ENCODE measurements around the gene LDB3.

Gene LDB3

DNA sequence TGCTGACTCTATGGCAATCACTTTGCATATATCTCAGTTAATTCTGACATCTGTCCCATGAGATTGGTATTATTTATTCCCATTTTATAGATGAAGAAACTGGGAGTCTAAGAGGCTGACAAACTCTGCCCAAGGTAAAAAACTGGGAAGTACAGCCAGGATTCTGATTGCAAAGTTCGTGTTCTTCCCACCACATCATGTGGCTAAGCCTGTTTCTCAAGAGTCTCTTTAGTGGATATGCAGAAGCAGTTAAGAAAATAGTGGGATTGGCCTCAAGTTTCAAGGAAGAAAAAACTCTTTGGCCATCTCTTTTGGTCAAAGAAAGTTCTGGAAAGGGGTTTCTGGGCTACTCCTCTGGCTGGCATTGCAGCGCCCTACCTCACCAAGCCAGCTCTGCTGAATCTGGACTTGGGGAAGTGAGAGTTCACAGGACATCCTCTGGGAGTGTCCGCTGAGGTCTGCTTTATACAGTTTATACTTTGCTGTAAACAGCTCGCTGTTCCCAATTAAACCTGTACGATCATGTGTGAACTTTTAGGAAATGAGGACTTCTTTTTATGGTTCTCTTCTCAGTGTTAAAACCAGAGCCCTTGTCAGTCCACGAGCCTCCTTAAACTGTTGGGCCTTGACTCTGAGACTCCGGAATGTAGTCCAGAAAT lies 75.9 kb downstream of the LDB3 start:
- DNase-seq: no peak

DNA sequence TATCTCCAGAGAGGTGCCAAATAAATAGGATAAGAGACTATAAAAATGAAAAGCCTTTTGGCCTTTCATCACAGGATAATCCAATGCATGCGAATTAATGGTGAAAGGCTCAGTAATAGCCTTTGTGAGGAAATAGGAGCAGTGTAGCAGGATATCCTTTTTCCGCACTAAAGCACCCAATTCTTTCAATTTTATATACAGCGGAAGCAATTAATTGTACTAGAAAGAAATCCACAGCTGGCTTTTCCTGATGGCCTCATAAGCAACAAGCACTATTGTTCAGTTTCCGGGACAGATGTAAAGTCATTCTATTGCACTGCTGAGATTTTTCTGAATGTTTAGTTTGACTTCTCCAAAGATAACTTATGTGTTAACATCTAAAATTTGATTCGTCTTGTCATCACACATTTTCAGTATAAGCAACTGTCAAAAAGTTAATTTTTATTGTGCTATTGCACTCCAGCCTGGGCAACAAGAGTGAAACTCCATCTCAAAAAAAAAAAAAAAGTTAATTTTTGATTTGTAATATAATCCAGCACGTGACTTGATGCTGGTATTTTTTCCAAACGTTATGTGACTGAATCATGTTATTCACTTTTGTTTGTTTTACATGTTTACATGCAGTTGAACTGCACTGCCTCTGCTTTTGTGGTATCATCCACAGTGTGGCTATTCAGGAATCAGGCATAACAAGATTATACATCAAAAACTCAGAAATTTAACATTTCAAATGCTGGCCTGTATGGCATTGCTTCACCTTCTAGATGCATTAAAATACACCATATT lies 79.7 kb downstream of the LDB3 start:
- no peak for DNase-seq

DNA sequence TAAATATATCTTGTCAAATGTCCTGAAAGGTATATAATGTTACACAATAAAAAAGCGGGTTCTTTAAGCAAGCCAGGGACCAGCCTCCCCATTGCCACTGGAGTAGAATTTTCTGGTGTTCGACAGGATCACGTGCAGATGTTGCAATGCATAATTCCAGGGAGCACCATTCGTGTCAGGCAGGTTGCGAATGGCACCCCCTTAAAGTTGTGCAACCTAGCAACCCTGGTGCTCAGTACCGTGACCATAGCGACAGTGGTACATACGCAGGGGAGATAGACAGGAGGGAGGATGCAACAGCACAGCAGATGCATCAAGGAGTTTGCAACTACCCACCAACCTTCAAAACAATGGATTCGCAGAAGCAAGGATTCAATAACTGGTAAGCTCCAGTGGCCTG lies 81.5 kb downstream of the LDB3 start:
- DNase-seq: no peak

DNA sequence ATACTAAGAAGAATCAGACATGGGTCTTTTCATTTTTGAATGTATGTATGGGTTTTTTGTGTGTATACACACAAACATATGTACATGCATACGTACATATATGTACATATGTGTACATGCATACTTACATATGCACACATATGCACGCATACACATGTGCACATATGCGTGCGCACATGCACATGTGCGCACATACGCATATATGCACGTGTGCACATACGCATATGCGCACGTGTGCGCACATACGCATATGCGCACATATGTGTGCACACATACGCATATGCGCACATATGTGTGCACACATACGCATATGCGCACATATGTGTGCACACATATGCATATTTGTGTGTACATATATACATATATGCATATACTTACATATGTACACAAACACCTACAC lies 83.2 kb downstream of the LDB3 start:
- DNase-seq: no peak

GRCh38 chr10:86752311-86752710 lies 84.0 kb downstream of the LDB3 start:
- DNase-seq: no peak

DNA sequence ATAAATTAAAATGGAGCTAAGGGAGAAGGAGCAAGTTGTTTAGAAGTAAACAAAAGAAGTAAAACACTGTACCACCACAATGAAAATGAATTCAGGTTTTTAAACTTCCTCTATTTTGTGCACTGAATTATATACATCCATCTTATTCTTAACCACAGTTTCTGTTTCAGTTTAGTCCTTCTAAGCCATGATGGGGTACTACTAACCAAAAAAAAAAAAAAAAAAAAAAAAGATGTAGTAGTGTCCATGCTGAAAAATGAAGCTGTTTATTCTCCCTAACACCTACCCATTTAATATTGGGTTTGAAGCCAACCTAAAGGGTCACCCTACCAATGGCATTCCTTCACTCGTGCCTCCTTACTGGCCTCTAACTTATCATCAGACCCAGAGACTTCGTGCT lies 84.7 kb downstream of the LDB3 start:
- no peak for DNase-seq

DNA sequence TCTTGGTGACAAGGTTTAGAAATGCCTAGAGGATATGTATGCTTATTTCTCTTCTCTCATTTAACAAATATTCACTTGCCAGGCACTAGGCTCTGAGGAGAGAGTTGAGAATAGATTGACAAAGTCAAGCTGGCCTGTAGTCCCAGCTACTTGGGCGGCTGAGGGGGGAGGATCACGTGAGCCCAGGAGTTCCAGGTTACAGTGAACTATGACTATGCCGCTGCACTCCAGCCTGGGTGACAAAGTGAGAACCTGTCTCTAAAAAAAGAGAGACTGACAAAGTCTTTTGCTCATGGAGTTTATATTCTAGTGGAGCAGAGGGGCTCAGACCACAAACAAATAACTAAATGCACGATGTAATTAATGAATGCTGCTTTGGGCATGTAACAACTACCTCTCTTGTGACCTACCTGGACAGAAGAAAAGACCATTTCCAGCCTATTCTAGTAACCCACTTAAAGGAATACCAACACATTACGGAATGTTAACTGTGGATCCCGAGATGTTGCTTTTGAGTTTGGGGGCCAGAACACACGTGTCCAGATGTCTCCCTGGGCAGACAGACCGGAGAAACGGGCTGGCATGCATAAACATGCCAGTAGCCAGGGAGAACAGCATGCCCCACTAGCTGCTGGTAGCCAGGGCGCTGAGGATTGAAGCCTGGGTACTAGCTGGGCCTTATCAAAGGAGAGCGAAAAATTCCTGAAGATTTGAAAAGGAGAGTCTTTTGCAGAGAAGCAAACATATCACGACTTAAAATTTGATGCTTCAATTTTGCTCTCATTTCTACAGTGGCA lies 85.5 kb downstream of the LDB3 start:
- DNase-seq: no peak

GRCh38 chr10:86755454-86755739 lies 87.1 kb downstream of the LDB3 start:
- DNase-seq: no peak

- DNase-seq: peak; percentile 85
Observed at GRCh38 chr10:86755740-86756510, 87.6 kb downstream of the LDB3 start.

DNA sequence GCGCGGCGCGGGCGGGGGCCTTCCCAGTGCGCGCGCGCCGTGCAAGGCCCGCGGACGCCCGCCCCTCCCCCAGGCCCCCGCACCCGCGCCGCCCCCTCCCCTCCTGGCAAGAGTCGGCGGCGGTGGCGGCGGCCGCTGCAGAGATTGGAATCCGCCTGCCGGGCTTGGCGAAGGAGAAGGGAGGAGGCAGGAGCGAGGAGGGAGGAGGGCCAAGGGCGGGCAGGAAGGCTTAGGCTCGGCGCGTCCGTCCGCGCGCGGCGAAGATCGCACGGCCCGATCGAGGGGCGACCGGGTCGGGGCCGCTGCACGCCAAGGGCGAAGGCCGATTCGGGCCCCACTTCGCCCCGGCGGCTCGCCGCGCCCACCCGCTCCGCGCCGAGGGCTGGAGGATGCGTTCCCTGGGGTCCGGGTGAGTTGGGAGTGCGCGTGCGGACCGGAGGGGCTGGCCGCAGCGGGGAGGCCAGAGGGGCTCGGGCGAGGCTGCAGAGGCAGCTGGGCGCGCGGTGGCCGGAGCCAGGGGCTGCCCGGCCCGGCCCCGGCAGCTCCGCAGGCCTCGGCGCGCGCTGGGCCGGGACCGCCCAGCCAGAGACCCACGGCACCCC lies 88.3 kb downstream of the LDB3 start, which contains the start of gene BMPR1A:
Gene BMPR1A, plus strand, starts transcription at position 109 of the 602 bp plus-strand sequence. CDS start 119,400 bp downstream, outside the sequence.
- DNase-seq: no peak

- peak; percentile 11 for DNase-seq
Observed at GRCh38 chr10:86757113-86757972, 89.0 kb downstream of the LDB3 start.

GRCh38 chr10:86758189-86759072 lies 90.1 kb downstream of the LDB3 start:
- DNase-seq: no peak

GRCh38 chr10:86759073-86759672 lies 90.9 kb downstream of the LDB3 start:
- DNase-seq: no peak

DNA sequence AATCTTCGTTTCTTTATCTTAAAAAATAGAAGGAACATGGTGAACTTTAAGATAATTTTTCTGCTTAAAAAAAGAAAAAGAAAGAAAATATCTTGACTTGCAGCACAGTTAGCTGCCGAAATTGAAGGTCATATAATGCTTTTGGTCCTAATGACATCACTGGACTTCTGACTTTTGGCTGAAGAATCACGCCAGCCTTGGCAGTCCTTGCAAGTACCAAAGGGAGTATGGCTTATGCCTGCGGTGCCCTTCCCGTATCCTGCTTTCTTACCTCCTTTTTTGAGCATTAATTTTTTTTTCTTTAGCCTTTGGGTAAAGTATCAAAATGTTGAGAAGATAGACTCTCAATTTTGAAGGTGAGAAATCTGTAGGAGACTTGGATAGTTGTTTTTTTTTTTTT lies 95.1 kb downstream of the LDB3 start:
- no peak for DNase-seq

DNA sequence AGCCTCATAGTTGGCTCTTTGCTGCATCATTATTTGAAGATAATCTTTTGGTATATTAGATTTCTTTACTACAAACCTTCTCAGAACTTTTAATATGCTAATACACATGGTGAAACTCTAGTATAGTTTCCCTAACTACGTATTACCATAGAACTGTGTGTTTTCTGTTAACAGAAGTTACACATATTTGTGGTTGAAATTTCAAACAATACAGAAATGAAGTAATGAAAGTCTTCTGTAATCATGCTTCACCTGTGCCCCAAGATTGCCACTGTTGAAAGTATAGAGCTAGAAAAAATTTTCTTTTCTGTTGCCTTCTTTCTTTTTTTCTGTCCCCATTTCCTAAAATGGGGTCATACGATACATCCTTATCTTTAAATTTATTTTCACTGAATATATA lies 97.2 kb downstream of the LDB3 start:
- no peak for DNase-seq

GRCh38 chr10:86768412-86769062 lies 100.2 kb downstream of the LDB3 start:
- no peak for DNase-seq

- DNase-seq: no peak
Observed at GRCh38 chr10:86769991-86770390, 101.7 kb downstream of the LDB3 start.

- DNase-seq: no peak
Observed at GRCh38 chr10:86770412-86770960, 102.2 kb downstream of the LDB3 start.

DNA sequence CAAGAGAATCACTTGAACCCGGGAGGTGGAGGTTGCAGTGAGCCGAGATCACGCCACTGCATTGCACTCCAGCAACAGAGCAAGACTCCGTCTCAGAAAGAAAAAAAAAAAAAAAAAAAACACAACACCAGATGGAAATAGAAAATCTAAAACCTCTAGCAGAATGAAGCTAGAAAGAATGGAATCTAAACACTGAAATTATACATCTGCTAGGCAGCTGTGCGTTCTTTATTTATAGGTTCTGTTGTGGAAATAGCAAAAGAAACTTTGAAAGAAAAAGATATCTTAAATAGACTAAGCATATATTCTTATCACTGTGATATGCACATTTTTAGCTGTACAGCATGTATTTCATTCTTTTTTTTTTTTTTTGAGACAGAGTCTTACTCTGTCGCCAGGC lies 105.2 kb downstream of the LDB3 start:
- DNase-seq: no peak
